ENCODE data around the gene SAC3D1. TPM values are rescaled to one million over a fixed set of nuclear protein-coding genes. Genes with fewer than 3 reads are reported as not detected.

Gene SAC3D1
- total and polyA plus RNA-seq, 2 of the 8 experiments (the other 6 are each of a cell fraction or from before 2014, with no cell fraction given) = 19.4 to 25.8 TPM

GRCh38 chr11:64999478-64999877 is 41.5 kb upstream of the SAC3D1 start:
- DNase-seq (ENCODE audit: low read depth in 1 of 2, low spot score in 2 of 2) = no peak
- Histone ChIP-seq H3K14ac (ENCODE audit: insufficient read length) (no peak overlapping the region), H3K4me2 (ENCODE audit: insufficient read depth in 1 of 2, low read depth in 2 of 2, low read length in 2 of 2) (no peak overlapping the region), H4K20me1 (replicated peaks in 1 of 2; ENCODE audit: control insufficient read depth in 1 of 2, insufficient read depth in 2 of 2, low read length in 2 of 2) (no peaks in the 10 kb centered on the region), H2AK5ac (ENCODE audit: low read depth, low read length) (no peak overlapping the region), H3K4me3 (ENCODE audit: extremely low read depth in 1 of 4, insufficient read depth in 2 of 4, low read depth in 3 of 4, low read length in 4 of 4) (no peak overlapping the region), H3K4ac (replicated peaks; ENCODE audit: insufficient read length, low read depth, low read length) (peak overlapping the region; percentile 21), H4K8ac (ENCODE audit: extremely low read depth, insufficient read depth, low read length) (no peak overlapping the region), H3K23me2 (ENCODE audit: low read depth, low read length) (no peaks in the 10 kb centered on the region), H2AFZ (ENCODE audit: low read length) (no peak overlapping the region), H4K5ac (ENCODE audit: insufficient read length, low read depth, low read length) (no peak overlapping the region), H3K27ac (ENCODE audit: low read depth, low read length) (no peak overlapping the region), H2BK15ac (ENCODE audit: low read length) (no peak overlapping the region), H3K56ac (replicated peaks; ENCODE audit: insufficient read length, low read depth, low read length) (no peak overlapping the region), H3K4me1 (replicated peaks in 1 of 4; ENCODE audit: control insufficient read depth in 3 of 4, insufficient read depth in 4 of 4, low read length in 3 of 4) (peaks cover 0 to 9% (median 1%) of the 10 kb centered on the region in 4 experiments; a peak in 2 of 7 replicates), H2BK5ac (ENCODE audit: low read depth, low read length) (no peak overlapping the region), H4K91ac (replicated peaks; ENCODE audit: insufficient read length, low read length) (no peak overlapping the region), H3K79me1 (ENCODE audit: low read depth, low read length) (no peaks in the 10 kb centered on the region), H3K9me3 (ENCODE audit: insufficient read depth in 2 of 2, low read depth in 1 of 2, low read length in 1 of 2) (no peaks in the 10 kb centered on the region), H3K23ac (ENCODE audit: insufficient read length) (no peak overlapping the region), H2BK120ac (replicated peaks; ENCODE audit: low read depth, low read length) (no peak overlapping the region), H3K27me3 (replicated peaks in 1 of 4; ENCODE audit: control insufficient read depth in 3 of 4, extremely low read depth in 1 of 4, insufficient read depth in 3 of 4, low read length in 3 of 4) (no peaks in the 10 kb centered on the region), H3K9ac (replicated peaks in 1 of 4; ENCODE audit: extremely low read depth in 1 of 4, low read depth in 3 of 4, low read length in 3 of 4) (no peak overlapping the region), H3K79me2 (ENCODE audit: control insufficient read depth in 1 of 2, insufficient read depth in 2 of 2, low read length in 2 of 2) (no peaks in the 10 kb centered on the region), H2BK12ac (ENCODE audit: low read depth, low read length) (no peak overlapping the region), H3K18ac (ENCODE audit: extremely low read depth, low read length) (no peak overlapping the region), H2BK20ac (ENCODE audit: low read length) (no peak overlapping the region), H3K36me3 (ENCODE audit: control insufficient read depth in 2 of 4, insufficient read depth in 4 of 4, low read length in 3 of 4) (no peaks in the 10 kb centered on the region)
- no peak for FAIRE-seq
- POLR2A ChIA-PET (ENCODE audit: partially characterized antibody) = interaction anchor here (1.3 kb wide), 1 partner anchor 221 kb away, joined by 5 read pairs; the partner anchor contains the start of gene SF1
- CTCF ChIA-PET (ENCODE audit: partially characterized antibody) = interaction anchor here (1.4 kb wide), 1 partner anchor 104 kb away, joined by 5 read pairs; no protein-coding TSS in a partner anchor
- 67% methylated on average over 1 of the region's 1 CpG; no CpG with 5 or more reads in 1 of the 2 experiments for WGBS, 2 experiments (ENCODE audit: extremely low coverage in 1 of 2, insufficient coverage in 1 of 2, insufficient read length in 1 of 2, insufficient replicate concordance in 2 of 2, low coverage in 1 of 2, low lambda C conversion rate in 2 of 2, missing lambda C conversion rate in 1 of 2)
- TF ChIP-seq, protein P1, sequence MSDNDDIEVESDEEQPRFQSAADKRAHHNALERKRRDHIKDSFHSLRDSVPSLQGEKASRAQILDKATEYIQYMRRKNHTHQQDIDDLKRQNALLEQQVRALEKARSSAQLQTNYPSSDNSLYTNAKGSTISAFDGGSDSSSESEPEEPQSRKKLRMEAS (IDR thresholded peaks at IDR 0.05) = no peak
- TF ChIP-seq SIRT6 (IDR thresholded peaks at IDR 0.05; ENCODE audit: low read length) (no peak), JUND (IDR thresholded peaks at IDR 0.05; ENCODE audit: low read length) (no peak), POLR2AphosphoS5 (IDR thresholded peaks at IDR 0.05; ENCODE audit: low read depth, low read length) (no peak), RFX5 (IDR thresholded peaks at IDR 0.05; ENCODE audit: borderline replicate concordance, low read depth, low read length) (no peak), HDAC2 (IDR thresholded peaks at IDR 0.05; ENCODE audit: borderline replicate concordance in 1 of 2, low read depth in 2 of 2, low read length in 2 of 2) (no peak), RXRA (IDR thresholded peaks at IDR 0.05; ENCODE audit: insufficient read depth, low read depth, low read length) (no peak), CTCF (IDR thresholded peaks at IDR 0.05; ENCODE audit: control extremely low read depth in 1 of 3, insufficient read depth in 1 of 3, low read depth in 1 of 3, low read length in 3 of 3) (no peak), MAFK (IDR thresholded peaks at IDR 0.05; ENCODE audit: low read depth, low read length) (no peak)
- TF ChIP-seq, protein P2, sequence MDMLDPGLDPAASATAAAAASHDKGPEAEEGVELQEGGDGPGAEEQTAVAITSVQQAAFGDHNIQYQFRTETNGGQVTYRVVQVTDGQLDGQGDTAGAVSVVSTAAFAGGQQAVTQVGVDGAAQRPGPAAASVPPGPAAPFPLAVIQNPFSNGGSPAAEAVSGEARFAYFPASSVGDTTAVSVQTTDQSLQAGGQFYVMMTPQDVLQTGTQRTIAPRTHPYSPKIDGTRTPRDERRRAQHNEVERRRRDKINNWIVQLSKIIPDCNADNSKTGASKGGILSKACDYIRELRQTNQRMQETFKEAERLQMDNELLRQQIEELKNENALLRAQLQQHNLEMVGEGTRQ (IDR thresholded peaks at IDR 0.05; ENCODE audit: low read length) = no peak
